HCT116 (cell line): Measurements from ENCODE around the gene PSME2.

Experiments
- CEBPB ChIP-seq: IDR thresholded peaks from 2 replicates; pipeline ENCODE4 v1.6.1; 2012; ENCODE audit warnings: low read depth
- EZH2phosphoT487 ChIP-seq: fragments of 200-600 bp; IDR thresholded peaks from 2 replicates; pipeline ENCODE4 v1.6.1; 2018; ENCODE audit warnings: antibody characterized with exemption, borderline replicate concordance
- RAD21 ChIP-seq: IDR thresholded peaks from 2 replicates; pipeline ENCODE4 v1.6.1; 2012; ENCODE audit warnings: low read depth, mild to moderate bottlenecking
- YY1 ChIP-seq: IDR thresholded peaks from 2 replicates; pipeline ENCODE4 v1.6.1; 2011; ENCODE audit warnings: low read length, low read depth, moderate library complexity, mild to moderate bottlenecking; ENCODE audit not compliant: insufficient replicate concordance; ENCODE audit errors: extremely low read depth
- TF ChIP-seq, protein P1 (sequence below), 3 experiments: fragments of 200-600 bp in 1 of 3; sonication (generic) in 1 of 3; IDR thresholded peaks in 2 of 3; conservative IDR thresholded peaks in 1 of 3; 2 replicates each; pipeline ENCODE4 v1.5.1; 2012 to 2017; ENCODE audit warnings: low read depth in 2 of 3, low read length in 2 of 3, antibody characterized with exemption in 1 of 3, borderline replicate concordance in 1 of 3, control low read depth in 1 of 3, mild to moderate bottlenecking in 1 of 3, mixed read lengths in 1 of 3, mixed run types in 1 of 3, moderate library complexity in 1 of 3; ENCODE audit not compliant: insufficient read depth in 1 of 3
- TF ChIP-seq, protein P2 (sequence below): IDR thresholded peaks from 2 replicates; pipeline ENCODE4 v1.6.1; 2012; ENCODE audit warnings: low read depth

DNA sequence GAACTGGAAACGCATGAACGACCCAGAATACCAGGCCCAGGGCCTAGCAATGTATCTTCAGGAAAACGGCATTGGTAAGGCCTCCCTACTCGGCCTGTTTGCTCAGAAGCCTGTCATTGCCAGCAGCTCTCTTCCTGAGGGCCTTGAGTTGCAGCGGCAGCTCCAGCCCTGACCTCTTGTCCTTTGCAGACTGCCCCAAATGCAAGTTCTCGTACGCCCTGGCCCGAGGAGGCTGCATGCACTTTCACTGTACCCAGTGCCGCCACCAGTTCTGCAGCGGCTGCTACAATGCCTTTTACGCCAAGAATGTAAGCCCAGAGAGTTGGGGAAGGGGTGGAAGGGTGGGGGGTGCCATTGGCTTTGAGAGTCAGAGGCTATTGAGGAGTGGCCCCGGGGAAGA is 10.9 kb upstream of the PSME2 start:
- TF ChIP-seq, protein P1, sequence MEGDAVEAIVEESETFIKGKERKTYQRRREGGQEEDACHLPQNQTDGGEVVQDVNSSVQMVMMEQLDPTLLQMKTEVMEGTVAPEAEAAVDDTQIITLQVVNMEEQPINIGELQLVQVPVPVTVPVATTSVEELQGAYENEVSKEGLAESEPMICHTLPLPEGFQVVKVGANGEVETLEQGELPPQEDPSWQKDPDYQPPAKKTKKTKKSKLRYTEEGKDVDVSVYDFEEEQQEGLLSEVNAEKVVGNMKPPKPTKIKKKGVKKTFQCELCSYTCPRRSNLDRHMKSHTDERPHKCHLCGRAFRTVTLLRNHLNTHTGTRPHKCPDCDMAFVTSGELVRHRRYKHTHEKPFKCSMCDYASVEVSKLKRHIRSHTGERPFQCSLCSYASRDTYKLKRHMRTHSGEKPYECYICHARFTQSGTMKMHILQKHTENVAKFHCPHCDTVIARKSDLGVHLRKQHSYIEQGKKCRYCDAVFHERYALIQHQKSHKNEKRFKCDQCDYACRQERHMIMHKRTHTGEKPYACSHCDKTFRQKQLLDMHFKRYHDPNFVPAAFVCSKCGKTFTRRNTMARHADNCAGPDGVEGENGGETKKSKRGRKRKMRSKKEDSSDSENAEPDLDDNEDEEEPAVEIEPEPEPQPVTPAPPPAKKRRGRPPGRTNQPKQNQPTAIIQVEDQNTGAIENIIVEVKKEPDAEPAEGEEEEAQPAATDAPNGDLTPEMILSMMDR (IDR thresholded peaks at IDR 0.05 in 2 of 3, conservative IDR thresholded peaks at IDR 0.05 in 1 of 3; ENCODE audit: borderline replicate concordance in 1 of 3, insufficient read depth in 1 of 3, low read depth in 2 of 3, low read length in 2 of 3), result no peak
- TF ChIP-seq YY1, result no peak
- TF ChIP-seq, protein P2, sequence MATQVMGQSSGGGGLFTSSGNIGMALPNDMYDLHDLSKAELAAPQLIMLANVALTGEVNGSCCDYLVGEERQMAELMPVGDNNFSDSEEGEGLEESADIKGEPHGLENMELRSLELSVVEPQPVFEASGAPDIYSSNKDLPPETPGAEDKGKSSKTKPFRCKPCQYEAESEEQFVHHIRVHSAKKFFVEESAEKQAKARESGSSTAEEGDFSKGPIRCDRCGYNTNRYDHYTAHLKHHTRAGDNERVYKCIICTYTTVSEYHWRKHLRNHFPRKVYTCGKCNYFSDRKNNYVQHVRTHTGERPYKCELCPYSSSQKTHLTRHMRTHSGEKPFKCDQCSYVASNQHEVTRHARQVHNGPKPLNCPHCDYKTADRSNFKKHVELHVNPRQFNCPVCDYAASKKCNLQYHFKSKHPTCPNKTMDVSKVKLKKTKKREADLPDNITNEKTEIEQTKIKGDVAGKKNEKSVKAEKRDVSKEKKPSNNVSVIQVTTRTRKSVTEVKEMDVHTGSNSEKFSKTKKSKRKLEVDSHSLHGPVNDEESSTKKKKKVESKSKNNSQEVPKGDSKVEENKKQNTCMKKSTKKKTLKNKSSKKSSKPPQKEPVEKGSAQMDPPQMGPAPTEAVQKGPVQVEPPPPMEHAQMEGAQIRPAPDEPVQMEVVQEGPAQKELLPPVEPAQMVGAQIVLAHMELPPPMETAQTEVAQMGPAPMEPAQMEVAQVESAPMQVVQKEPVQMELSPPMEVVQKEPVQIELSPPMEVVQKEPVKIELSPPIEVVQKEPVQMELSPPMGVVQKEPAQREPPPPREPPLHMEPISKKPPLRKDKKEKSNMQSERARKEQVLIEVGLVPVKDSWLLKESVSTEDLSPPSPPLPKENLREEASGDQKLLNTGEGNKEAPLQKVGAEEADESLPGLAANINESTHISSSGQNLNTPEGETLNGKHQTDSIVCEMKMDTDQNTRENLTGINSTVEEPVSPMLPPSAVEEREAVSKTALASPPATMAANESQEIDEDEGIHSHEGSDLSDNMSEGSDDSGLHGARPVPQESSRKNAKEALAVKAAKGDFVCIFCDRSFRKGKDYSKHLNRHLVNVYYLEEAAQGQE, result no peak
- TF ChIP-seq EZH2phosphoT487, result no peak
- TF ChIP-seq CEBPB, result no peak
- TF ChIP-seq RAD21, result no peak
